ENCODE measurements around the gene ENG. TPM values are rescaled to one million over a fixed set of nuclear protein-coding genes. Genes with fewer than 3 reads are reported as not detected.

Gene ENG
- total and polyA plus RNA-seq, 2 experiments from 2014 or later = 1.4 to 2.6 TPM

GRCh38 chr9:127841087-127841835 lies 13.2 kb downstream of the ENG start:
- H3K27me3 Mint-ChIP-seq (ENCODE audit: insufficient read depth, low read depth, poor library complexity) = peaks cover 5% of the 10 kb centered on the region
- no peaks in the 10 kb centered on the region; the same call in 1 of the 2 replicates for H3K4me1 ChIP-seq (ENCODE audit: insufficient read depth)
- H3K27me3 ChIP-seq (ENCODE audit: insufficient read depth) = no peaks in the 10 kb centered on the region
- H2AFZ ChIP-seq = no peak overlapping the region
- H3K36me3 ChIP-seq (ENCODE audit: insufficient read depth) = no peaks in the 10 kb centered on the region
- no peak overlapping the region for H3K27ac ChIP-seq (ENCODE audit: low read depth)
- no peak overlapping the region for H3K4me2 ChIP-seq
- no peaks in the 10 kb centered on the region for H3K9me3 Mint-ChIP-seq
- TF ChIP-seq ZNF114 (CRISPR knock-in tag; IDR thresholded peaks at IDR 0.05) = no peak
- TF ChIP-seq ZNF462 (CRISPR knock-in tag; IDR thresholded peaks at IDR 0.05) = no peak
- no peak for TF ChIP-seq NANOG (IDR thresholded peaks at IDR 0.05; ENCODE audit: borderline replicate concordance)
- no peak for TF ChIP-seq ZNF331 (CRISPR knock-in tag; IDR thresholded peaks at IDR 0.05; ENCODE audit: low read depth)
- TF ChIP-seq CTCF (conservative IDR thresholded peaks at IDR 0.05; ENCODE audit: low read depth in 2 of 2) = no peak
- no peak for TF ChIP-seq CREB1 (CRISPR knock-in tag; IDR thresholded peaks at IDR 0.05; ENCODE audit: low read depth)
- TF ChIP-seq EZH2 (IDR thresholded peaks at IDR 0.05; ENCODE audit: low read depth, unreplicated experiment) = no peak
- TF ChIP-seq STAT1 (IDR thresholded peaks at IDR 0.05; ENCODE audit: unreplicated experiment) = no peak
- no peak for TF ChIP-seq EZH2phosphoT487 (IDR thresholded peaks at IDR 0.05; ENCODE audit: unreplicated experiment)
- no peak for TF ChIP-seq REST (IDR thresholded peaks at IDR 0.05; ENCODE audit: unreplicated experiment)
- TF ChIP-seq POLR2AphosphoS5 (IDR thresholded peaks at IDR 0.05; ENCODE audit: low read depth) = no peak
- no peak for TF ChIP-seq JUNB (IDR thresholded peaks at IDR 0.05; ENCODE audit: unreplicated experiment)
- TF ChIP-seq ETS1 (IDR thresholded peaks at IDR 0.05) = no peak
- no peaks in the 10 kb centered on the region for H3K9me2 ChIP-seq (ENCODE audit: insufficient read depth)
- H3K27ac Mint-ChIP-seq = no peak overlapping the region
- no peak for DNase-seq (ENCODE audit: low spot score)
- no peak for ATAC-seq
- H3F3A ChIP-seq (replicated peaks; ENCODE audit: low read depth) = no peaks in the 10 kb centered on the region
- no peak overlapping the region for H3K4me3 ChIP-seq
- H3K4me3 Mint-ChIP-seq = no peak overlapping the region
- no peaks in the 10 kb centered on the region for H4K20me1 ChIP-seq (replicated peaks; ENCODE audit: insufficient read depth)
- no peaks in the 10 kb centered on the region for H3K79me2 ChIP-seq (replicated peaks; ENCODE audit: insufficient read depth)
- peaks cover 16% of the 10 kb centered on the region for H3K4me1 Mint-ChIP-seq
- H3K36me3 Mint-ChIP-seq (ENCODE audit: low read depth) = no peaks in the 10 kb centered on the region

Measured in GM23338 (cell line).